ENCODE results near the gene CACNA1C.

CACNA1C gene

DNA sequence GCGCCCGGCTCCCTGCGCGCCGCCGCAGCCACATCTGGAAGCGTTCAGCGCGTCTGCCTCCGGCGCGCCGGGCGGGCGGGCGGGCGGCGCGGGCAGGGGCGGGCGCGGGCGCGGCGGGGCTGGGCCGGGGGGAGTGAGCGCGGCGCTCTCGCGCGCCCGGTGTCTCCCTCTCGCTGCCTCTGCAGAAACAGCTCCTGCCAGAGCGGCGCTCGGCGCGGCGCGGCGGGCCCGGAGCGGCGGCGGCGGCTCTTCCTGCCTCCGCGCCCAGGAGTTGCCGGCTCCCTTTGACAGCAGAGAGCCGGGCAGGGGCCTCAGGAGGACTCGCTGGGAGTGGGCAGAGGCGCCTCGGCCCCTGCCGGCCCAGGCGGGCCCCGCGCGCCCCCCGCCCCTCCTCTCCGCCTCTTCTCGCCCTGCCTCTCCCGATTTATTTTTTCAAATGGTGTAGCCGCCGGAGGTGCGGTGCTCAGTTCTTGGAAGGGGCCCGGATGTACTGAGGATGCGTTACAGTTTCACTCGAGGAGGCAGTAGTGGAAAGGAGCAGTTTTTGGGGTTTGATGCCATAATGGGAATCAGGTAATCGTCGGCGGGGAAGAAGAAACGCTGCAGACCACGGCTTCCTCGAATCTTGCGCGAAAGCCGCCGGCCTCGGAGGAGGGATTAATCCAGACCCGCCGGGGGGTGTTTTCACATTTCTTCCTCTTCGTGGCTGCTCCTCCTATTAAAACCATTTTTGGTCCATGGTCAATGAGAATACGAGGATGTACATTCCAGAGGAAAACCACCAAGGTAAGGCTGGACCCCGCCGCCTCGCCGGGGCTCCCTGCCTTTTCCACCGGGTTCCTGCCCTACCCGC lies at the start of gene CACNA1C:
Gene CACNA1C, plus strand, starts transcription at position 162 of the 853 bp plus-strand sequence. Its CDS starts 576 bp downstream, at position 738.
- ATAC-seq (peak; percentile 61), DNase-seq (peak; percentile 43)

- peak; percentile 14 for ATAC-seq
- no peak for DNase-seq
Measured at GRCh38 chr12:2003676-2004112, 49.1 kb upstream of the CACNA1C start.

GRCh38 chr12:2004113-2004929 lies 48.5 kb upstream of the CACNA1C start, which contains the start of gene DCP1B:
TSS of gene DCP1B (minus strand) at chr12:2004457. CDS start at chr12:2004431, 26 bp downstream.
- DNase-seq (peak; percentile 94), ATAC-seq (peak; percentile 100)

- no peak for DNase-seq
- no peak for ATAC-seq
Measured at GRCh38 chr12:2008677-2009076, 44.1 kb upstream of the CACNA1C start.

GRCh38 chr12:2009623-2010022 lies 43.2 kb upstream of the CACNA1C start:
- DNase-seq, result no peak
- ATAC-seq, result no peak

- ATAC-seq (no peak), DNase-seq (no peak)
Measured at GRCh38 chr12:2011643-2012607, 40.9 kb upstream of the CACNA1C start.

DNA sequence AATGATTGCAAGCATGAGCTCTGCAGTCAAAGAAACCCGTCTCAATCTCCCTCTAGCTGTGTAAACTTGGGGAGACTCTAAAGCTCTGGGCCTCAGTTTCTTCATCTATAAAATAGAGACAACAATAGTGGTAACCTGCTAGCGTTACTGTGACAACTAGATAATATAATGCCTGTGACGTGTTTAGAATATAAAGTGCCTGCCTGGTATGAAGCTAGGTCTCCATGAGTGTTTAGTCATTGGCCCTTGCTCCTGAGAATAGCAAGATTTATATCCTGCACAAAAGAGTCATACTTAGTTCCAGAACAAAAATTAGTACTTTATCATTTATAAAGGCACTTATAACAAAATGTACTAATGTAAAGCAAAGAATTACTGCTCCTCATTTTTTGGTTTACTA lies 39.7 kb upstream of the CACNA1C start:
- no peak for ATAC-seq

GRCh38 chr12:2013527-2014223 lies 39.1 kb upstream of the CACNA1C start:
- DNase-seq (no peak), ATAC-seq (no peak)

More for the DNA sequence above, 39.7 kb upstream of the CACNA1C start:
- DNase-seq, result no peak

DNA sequence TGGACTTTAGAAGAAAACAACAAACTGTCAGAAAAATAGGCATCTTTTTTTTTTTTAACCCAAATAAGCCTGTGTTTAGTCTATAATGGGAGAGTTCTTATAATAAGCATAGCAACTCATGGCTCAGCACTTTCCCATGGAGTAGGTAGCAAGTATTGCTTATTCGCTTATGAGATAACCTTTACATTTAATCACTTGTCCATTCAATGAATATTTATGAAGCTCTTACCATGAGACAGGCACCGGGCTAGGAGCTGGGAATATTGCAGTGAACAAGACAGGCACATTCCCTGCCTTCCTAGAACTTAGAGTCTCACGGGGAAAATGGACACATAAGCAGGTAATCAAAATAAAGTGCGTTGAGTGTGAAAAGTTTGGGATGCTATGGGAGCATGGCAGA lies 38.6 kb upstream of the CACNA1C start:
- ATAC-seq, result no peak

DNA sequence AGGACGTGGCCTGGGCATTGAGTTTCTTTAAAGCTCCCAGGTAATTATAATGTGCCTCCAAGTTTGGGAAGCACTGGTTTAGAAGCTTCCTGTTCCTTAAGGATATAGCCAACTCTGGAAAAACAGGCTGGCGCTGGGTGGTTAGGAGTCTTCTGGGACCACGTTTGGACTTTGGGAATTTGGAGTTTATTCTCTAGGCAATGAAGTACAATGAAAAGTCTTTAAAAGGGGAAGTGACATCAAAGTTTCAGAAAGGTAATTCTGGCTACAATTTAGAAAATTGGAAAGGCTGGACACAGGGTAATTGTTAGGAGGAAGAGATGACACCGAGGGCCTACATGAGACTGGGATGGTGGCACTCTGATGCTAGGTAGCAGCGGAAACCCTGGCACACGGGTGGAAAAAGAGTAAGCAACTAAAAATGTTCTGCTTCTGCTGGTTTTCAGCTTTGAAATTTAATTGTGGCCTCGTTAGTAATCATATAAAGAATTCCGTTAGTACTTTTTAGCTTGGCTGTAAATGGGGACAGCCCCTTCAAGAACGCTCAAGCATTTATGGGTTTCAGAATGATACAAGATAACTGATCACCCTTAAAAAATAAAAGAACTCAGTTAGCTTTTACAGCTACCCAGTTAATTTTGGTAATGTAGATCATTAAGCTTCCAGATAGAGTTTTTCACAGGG lies 35.8 kb upstream of the CACNA1C start:
- ATAC-seq (no peak), DNase-seq (no peak)

More for the DNA sequence above, 38.6 kb upstream of the CACNA1C start:
- no peak for DNase-seq

GRCh38 chr12:2017546-2018337 lies 35.0 kb upstream of the CACNA1C start:
- no peak for ATAC-seq
- DNase-seq, result no peak

GRCh38 chr12:2018391-2018790 lies 34.4 kb upstream of the CACNA1C start:
- ATAC-seq (no peak), DNase-seq (no peak)

- ATAC-seq (no peak), DNase-seq (no peak)
Measured at GRCh38 chr12:2019126-2019525, 33.7 kb upstream of the CACNA1C start.

- ATAC-seq, result no peak
- no peak for DNase-seq
Measured at GRCh38 chr12:2020511-2020910, 32.3 kb upstream of the CACNA1C start.

DNA sequence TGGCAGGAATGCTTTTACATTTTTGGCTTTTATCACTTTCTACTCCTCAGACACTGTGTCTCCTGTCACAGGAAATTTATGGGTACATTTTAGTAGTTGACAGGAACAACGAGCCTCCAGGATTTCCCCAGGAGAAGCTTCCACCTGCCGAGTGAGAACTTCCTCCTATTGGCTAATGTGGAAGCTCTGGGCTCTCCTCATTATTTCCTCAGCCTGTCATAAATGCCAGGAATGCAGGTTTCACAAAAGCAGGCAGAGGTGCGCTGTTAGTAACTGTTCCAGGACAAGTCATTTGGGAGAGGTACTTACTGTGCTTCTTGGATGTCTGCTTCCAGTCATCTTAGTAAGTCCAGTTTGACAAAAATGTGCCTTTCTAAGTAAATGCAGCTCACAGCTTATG lies 29.4 kb upstream of the CACNA1C start:
- DNase-seq, result no peak
- ATAC-seq, result no peak

GRCh38 chr12:2027351-2027750 lies 25.4 kb upstream of the CACNA1C start:
- no peak for ATAC-seq
- no peak for DNase-seq

DNA sequence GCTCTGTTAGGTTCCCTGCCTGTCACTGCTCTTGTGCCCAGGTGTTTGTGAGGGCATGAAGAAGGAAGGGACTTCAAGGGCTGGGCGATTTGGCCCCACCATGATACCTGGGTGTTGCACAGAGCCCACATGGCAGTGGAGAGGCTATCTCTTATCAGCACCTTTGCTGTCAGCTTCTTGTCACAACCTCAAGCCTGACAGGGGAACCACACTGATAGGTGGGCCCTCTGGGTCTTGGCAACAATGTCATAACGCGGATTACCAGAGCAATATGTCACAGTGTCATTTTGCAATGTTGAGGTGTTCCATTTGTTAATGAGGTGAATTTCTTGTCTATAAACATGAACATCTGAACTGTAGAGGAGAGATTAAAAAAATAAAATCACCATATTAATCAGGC lies 22.9 kb upstream of the CACNA1C start:
- DNase-seq, result no peak
- no peak for ATAC-seq

- DNase-seq (no peak), ATAC-seq (no peak)
Measured at GRCh38 chr12:2032506-2032905, 20.3 kb upstream of the CACNA1C start.

GRCh38 chr12:2034633-2035430 lies 18.0 kb upstream of the CACNA1C start:
- peak; percentile 93 for DNase-seq
- peak; percentile 87 for ATAC-seq

Measured in stimulated activated naive CD8-positive, alpha-beta T cell treated with anti-CD3 and anti-CD28 coated beads, Interleukin-15, Interleukin-2, amounts not matched to agents 100 U/mL and 50 U/mL, for 24 hours (primary cell).